SHP77 (cell line): ENCODE measurements around the gene CCDC9B.
A peak's percentile ranks its signal among the peaks of the same experiment; 100 is the strongest.

Experiments
- DNase-seq, 2 experiments: peaks; one replicate each; lab custom pipeline; 2025; lab: John Stamatoyannopoulos, UW

Gene CCDC9B

GRCh38 chr15:40290545-40290917, 50.2 kb downstream of the CCDC9B start:
- no peak for DNase-seq

DNA sequence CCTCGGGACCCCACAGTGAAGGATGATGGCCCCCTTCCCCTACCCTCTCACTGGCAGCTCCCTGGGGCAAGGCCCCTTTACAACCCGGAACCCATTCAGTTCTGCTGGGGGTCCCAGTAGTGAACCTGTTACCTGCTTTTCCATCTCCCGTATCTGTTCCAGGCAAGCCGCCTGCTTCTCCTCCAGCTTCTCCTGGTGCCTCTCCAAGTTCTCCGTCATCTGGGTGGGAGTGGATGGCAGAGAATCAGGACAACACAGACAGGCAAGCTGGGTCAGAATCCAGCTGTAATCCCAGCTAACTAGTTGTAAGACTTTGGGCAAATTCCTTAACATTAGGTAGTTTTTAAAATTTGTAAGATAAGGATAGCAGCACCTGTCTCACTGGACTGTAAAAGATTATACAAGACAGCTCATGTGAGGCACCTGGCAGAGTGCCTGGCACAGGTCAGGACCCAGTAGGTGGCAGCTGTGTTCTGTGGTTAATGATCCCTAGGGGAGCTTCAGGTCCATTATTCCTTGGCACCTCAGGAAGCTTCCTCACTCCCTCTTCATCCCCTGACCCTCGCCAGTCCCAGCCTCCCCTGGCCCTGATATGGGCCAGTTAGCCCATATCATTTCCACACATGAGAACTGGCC, 51.5 kb downstream of the CCDC9B start:
- peak in 1 of 2 experiments; percentile 37 for DNase-seq

GRCh38 chr15:40287968-40288367, 52.8 kb downstream of the CCDC9B start:
- no peak for DNase-seq

DNA sequence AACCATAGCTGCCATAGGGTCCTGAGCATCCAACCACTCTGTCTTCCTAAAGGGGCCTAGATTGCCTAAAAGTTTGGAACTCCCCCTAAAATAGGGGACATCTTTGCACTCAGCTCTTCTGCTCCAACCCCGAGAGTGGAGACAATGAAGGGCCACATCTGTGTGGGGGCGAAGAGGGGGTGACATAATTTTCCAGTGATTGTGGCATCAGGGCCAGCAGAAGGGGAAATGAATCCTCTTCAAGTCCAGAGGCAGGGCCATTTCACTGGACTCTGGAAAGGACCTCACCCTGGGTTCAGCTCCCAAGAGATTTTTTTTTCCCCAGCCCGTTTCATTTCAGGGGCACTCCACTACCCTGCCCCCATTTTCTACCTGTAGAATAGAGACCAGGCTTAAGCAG, 53.2 kb downstream of the CCDC9B start:
- no peak for DNase-seq

DNA sequence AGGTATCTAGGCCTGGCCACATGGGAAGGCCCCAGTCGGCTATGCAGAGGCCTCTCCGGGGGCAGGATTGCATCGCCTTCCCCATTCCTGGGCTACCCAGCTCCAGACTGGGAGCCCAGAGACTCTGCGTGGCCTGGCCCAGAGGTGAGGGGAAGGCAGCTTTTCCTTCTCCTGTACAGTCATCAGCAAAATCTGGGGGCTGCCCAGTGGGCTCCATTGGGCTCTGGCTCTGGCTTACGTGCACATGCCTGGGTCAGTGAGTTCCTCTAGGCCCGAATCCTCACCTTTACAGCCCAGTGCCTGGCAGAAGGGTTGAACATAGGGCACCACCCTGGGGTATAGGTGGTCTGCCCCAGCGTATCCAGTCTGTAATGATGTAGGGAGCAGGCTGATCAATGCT, 53.9 kb downstream of the CCDC9B start:
- DNase-seq = no peak

DNA sequence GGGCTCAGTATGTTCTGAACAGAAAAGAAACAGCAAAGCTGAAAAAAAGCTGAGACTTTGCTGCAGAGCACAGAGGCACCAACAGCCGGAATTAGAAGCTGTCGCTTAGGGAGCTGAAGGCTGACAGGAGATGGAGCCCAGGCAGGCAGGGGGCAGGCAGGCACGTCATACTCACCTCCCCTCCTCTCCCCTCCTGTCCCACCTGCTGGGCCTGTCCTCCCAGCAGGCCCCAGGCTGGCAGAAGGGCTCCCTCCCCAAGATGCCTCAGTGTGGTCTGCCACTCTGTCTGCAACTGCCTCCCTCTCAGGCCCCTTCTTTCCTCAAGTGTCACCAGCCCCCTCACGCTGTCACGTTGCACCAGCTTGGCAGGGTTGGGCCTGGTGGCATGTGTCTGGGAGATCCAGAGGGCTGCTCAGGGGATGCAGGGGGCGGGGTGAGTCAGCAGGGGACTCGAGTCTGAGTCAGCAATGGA, 54.6 kb downstream of the CCDC9B start:
- DNase-seq = no peak

DNA sequence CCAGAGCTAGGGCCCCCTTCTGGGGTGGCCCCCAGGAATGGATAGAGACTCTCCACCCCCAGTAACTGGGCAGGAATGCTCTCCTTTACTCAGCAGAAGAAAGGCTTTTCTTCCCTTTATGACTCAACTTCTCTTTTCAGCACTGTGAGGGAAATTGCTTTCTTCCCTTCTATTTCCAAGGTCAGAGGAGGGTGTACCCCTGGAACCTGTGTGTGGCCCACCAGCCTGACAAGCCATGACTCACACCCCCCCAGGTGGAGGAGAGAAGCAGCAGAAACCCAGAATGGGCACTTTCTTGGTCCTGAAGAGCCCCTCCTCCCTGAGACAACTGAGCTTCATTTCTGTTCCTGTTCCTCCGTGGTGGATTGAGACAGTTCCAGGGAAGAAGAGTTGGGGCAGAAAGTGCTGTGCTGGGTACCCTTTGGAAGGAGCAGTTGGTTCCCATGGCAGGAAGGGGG, 55.2 kb downstream of the CCDC9B start:
- no peak for DNase-seq

DNA sequence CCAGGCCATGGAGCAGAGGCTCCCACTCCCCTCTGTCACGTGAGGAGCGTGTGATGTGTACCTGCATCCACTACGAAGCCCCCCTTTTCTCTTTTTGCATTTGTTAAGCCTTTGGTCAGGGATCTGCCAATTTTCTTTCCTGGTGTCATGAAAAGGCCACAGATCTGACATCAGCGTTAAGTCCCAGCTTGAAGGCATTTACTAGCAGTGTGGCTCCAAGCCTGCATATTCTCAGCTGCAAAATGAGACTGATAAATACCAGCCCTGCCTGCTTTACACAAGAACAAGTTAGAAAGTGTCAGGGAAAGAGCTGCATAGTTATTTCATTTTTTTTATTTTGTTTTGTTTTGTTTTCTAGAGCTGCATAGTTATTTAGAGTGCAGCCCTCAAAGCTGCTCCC, 55.6 kb downstream of the CCDC9B start:
- no peak for DNase-seq

GRCh38 chr15:40283615-40284300, 57.0 kb downstream of the CCDC9B start:
- DNase-seq = no peak

GRCh38 chr15:40282869-40283614, 57.7 kb downstream of the CCDC9B start, which contains the start of gene ANKRD63:
Gene ANKRD63, minus strand, starts transcription at chr15:40283064. Its CDS starts 478 bp downstream, at chr15:40282586.
- no peak for DNase-seq

DNA sequence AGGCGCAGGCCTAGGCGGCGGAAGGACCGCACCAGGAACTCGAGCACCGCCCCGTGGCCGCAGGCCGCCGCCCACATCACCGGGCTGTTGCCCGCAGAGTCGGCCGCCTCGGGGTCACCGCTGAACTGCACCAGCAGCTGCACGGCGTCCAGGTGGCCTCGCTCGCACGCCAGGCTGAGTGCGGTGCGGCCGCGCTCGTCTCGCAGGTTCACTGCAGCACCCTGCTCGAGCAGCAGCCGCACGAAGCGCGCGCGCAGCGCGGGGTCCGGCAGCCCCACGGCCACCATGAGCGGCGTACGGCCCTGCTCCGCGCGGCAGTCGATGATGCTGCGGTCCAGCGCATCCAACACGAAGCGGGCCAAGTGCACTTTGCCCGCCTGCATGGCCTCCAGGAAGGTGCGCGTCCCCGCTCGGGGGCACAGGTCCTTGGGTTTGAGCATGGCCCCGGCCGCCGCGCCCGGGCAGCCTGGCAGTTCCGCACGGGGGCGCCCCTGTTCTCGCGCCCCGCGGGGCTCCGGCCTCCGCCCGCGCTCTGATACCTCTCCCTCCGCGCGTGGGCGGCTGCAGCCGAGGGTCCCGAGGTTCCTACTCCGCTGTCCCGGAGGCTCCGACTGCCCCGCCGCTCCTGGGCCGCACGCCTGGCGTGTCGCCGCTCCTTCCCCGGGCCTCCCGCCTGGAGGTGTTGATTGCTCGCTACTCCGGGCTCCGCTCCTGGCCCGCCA, 58.4 kb downstream of the CCDC9B start:
- DNase-seq = peak; percentile 42 to 70

- DNase-seq = no peak
These were observed 59.0 kb downstream of the CCDC9B start for GRCh38 chr15:40281801-40282146.
